Aortic smooth muscle cell (primary cell): ENCODE measurements around the gene DUSP11. TPM values are rescaled to one million over a fixed set of nuclear protein-coding genes. Genes with fewer than 3 reads are reported as not detected.

Source experiments
- total RNA-seq: library from RNA; depleted of rRNA; stranded (reverse); fragments of >200 nt; gene quantifications from 2 replicates; pipeline ENCODE4 v1.2.3, GENCODE V29; 2014

Gene DUSP11
- 24.4 and 24.6 TPM in 2 replicates for total RNA-seq

GRCh38 chr2:73779467-73780236 is at the start of gene DUSP11:
DUSP11 (minus strand) TSS chr2:73780103; CDS start chr2:73779974, 129 bp downstream.

GRCh38 chr2:73828818-73829570 is 49.1 kb upstream of the DUSP11 start, which contains the start of gene STAMBP:
STAMBP (plus strand) TSS chr2:73828961; CDS start chr2:73830857, 1,896 bp downstream.

GRCh38 chr2:73783883-73784282 is 4.0 kb upstream of the DUSP11 start, which contains the start of gene C2orf78:
C2orf78 (plus strand) TSS chr2:73784183; CDS start chr2:73784310, 127 bp downstream.

GRCh38 chr2:73736855-73737779 is 42.8 kb downstream of the DUSP11 start, which contains the start of gene TPRKB:
TPRKB (minus strand) TSS chr2:73737345; CDS start chr2:73734569, 2,776 bp downstream.

Other genes starting within 250 kb of the DUSP11 start
- gene NAT8, start 137.7 kb downstream of the DUSP11 start, total RNA-seq = not detected in 2 replicates
- 22.2 and 23.6 TPM in 2 replicates for gene TPRKB, start 42.8 kb downstream of the DUSP11 start, total RNA-seq
- gene C2orf78, start 4.1 kb upstream of the DUSP11 start, total RNA-seq = not detected in 2 replicates
- 23.8 and 24.4 TPM in 2 replicates for gene STAMBP, start 48.9 kb upstream of the DUSP11 start, total RNA-seq
- gene ACTG2, start 112.9 kb upstream of the DUSP11 start, total RNA-seq = 0.56 TPM in 1 of 2 replicates, not detected in the other
- 39.1 and 48.6 TPM in 2 replicates for gene DGUOK, start 146.8 kb upstream of the DUSP11 start, total RNA-seq
- gene TET3, start 204.8 kb upstream of the DUSP11 start, total RNA-seq = 2.4 and 3.0 TPM in 2 replicates